Measurements from ENCODE around the gene E2F3. TPM values are rescaled to one million over a fixed set of nuclear protein-coding genes. Genes with fewer than 3 reads are reported as not detected.
A peak's percentile ranks its signal among the peaks of the same experiment; 100 is the strongest.

Gene E2F3
- total RNA-seq, 1 donor from 2014 or later, result 16.8 TPM

- no peak for TF ChIP-seq CTCF (IDR thresholded peaks at IDR 0.05)
- Mint-ChIP-seq H3K4me1 (ENCODE audit: low read depth) (peaks cover 39% of the 10 kb centered on the region), H3K9me3 (ENCODE audit: low read depth) (no peaks in the 10 kb centered on the region), H3K4me3 (ENCODE audit: unreplicated experiment) (no peak overlapping the region), H3K36me3 (ENCODE audit: low read depth) (peaks cover 2% of the 10 kb centered on the region), H3K27ac (ENCODE audit: unreplicated experiment) (no peak overlapping the region), H3K27me3 (ENCODE audit: low read depth) (no peaks in the 10 kb centered on the region)
- DNase-seq (ENCODE audit: low spot score), result no peak
These were observed 7.2 kb downstream of the E2F3 start for GRCh38 chr6:20408851-20409250.

GRCh38 chr6:20409427-20409971 lies 7.8 kb downstream of the E2F3 start:
- DNase-seq (ENCODE audit: low spot score), result no peak
- H3K9me3 Mint-ChIP-seq (ENCODE audit: low read depth), result no peaks in the 10 kb centered on the region
- H3K4me3 Mint-ChIP-seq (ENCODE audit: unreplicated experiment), result no peak overlapping the region
- no peaks in the 10 kb centered on the region for H3K27me3 Mint-ChIP-seq (ENCODE audit: low read depth)
- TF ChIP-seq CTCF (IDR thresholded peaks at IDR 0.05), result no peak
- H3K36me3 Mint-ChIP-seq (ENCODE audit: low read depth), result peaks cover 2% of the 10 kb centered on the region
- H3K4me1 Mint-ChIP-seq (ENCODE audit: low read depth), result peaks cover 35% of the 10 kb centered on the region
- H3K27ac Mint-ChIP-seq (ENCODE audit: unreplicated experiment), result peak overlapping the region; percentile 2

GRCh38 chr6:20411544-20411943 lies 9.9 kb downstream of the E2F3 start:
- Mint-ChIP-seq H3K27ac (ENCODE audit: unreplicated experiment) (no peak overlapping the region), H3K9me3 (ENCODE audit: low read depth) (no peaks in the 10 kb centered on the region), H3K36me3 (ENCODE audit: low read depth) (peaks cover 1% of the 10 kb centered on the region), H3K4me1 (ENCODE audit: low read depth) (peaks cover 29% of the 10 kb centered on the region), H3K27me3 (ENCODE audit: low read depth) (no peaks in the 10 kb centered on the region), H3K4me3 (ENCODE audit: unreplicated experiment) (no peak overlapping the region)
- TF ChIP-seq CTCF (IDR thresholded peaks at IDR 0.05), result no peak
- no peak for DNase-seq (ENCODE audit: low spot score)

- Mint-ChIP-seq H3K4me3 (ENCODE audit: unreplicated experiment) (no peak overlapping the region), H3K9me3 (ENCODE audit: low read depth) (no peaks in the 10 kb centered on the region), H3K36me3 (ENCODE audit: low read depth) (no peaks in the 10 kb centered on the region), H3K4me1 (ENCODE audit: low read depth) (peaks cover 30% of the 10 kb centered on the region), H3K27me3 (ENCODE audit: low read depth) (no peaks in the 10 kb centered on the region), H3K27ac (ENCODE audit: unreplicated experiment) (no peak overlapping the region)
- DNase-seq (ENCODE audit: low spot score), result no peak
- no peak for TF ChIP-seq CTCF (IDR thresholded peaks at IDR 0.05)
These were observed 10.4 kb downstream of the E2F3 start for GRCh38 chr6:20411953-20412681.

- Mint-ChIP-seq H3K36me3 (ENCODE audit: low read depth) (no peaks in the 10 kb centered on the region), H3K4me1 (ENCODE audit: low read depth) (peaks cover 30% of the 10 kb centered on the region), H3K9me3 (ENCODE audit: low read depth) (no peaks in the 10 kb centered on the region), H3K27me3 (ENCODE audit: low read depth) (no peaks in the 10 kb centered on the region), H3K27ac (ENCODE audit: unreplicated experiment) (no peak overlapping the region), H3K4me3 (ENCODE audit: unreplicated experiment) (no peak overlapping the region)
- no peak for TF ChIP-seq CTCF (IDR thresholded peaks at IDR 0.05)
- no peak for DNase-seq (ENCODE audit: low spot score)
These were observed 11.0 kb downstream of the E2F3 start for GRCh38 chr6:20412682-20413073.

Data from chondrocyte (in vitro differentiated cells).